ENCODE measurements around the gene ADAMTS17. TPM values are rescaled to one million over a fixed set of nuclear protein-coding genes. Genes with fewer than 3 reads are reported as not detected.

The ADAMTS17 gene
- total RNA-seq, 1 donor from 2014 or later: 0.47 TPM

GRCh38 chr15:100236981-100237720 lies 104.6 kb downstream of the ADAMTS17 start:
- Mint-ChIP-seq H3K27ac (no peak overlapping the region), H3K4me1 (no peaks in the 10 kb centered on the region), H3K4me3 (no peak overlapping the region), H3K27me3 (no peaks in the 10 kb centered on the region), H3K9me3 (no peaks in the 10 kb centered on the region), H3K36me3 (ENCODE audit: low read depth) (no peaks in the 10 kb centered on the region)
- no peak for DNase-seq
- intact Hi-C loops (cut with micrococcal nuclease): no loop called here

- H3K9me3 Mint-ChIP-seq: no peaks in the 10 kb centered on the region
- no peaks in the 10 kb centered on the region for H3K36me3 Mint-ChIP-seq (ENCODE audit: low read depth)
- H3K4me3 Mint-ChIP-seq: no peak overlapping the region
- no peak overlapping the region for H3K27ac Mint-ChIP-seq
- H3K27me3 Mint-ChIP-seq: no peaks in the 10 kb centered on the region
- no peaks in the 10 kb centered on the region for H3K4me1 Mint-ChIP-seq
- no peak for DNase-seq
- intact Hi-C loops (cut with micrococcal nuclease): no loop called here
Measured at GRCh38 chr15:100235030-100235617, 106.7 kb downstream of the ADAMTS17 start.

DNA sequence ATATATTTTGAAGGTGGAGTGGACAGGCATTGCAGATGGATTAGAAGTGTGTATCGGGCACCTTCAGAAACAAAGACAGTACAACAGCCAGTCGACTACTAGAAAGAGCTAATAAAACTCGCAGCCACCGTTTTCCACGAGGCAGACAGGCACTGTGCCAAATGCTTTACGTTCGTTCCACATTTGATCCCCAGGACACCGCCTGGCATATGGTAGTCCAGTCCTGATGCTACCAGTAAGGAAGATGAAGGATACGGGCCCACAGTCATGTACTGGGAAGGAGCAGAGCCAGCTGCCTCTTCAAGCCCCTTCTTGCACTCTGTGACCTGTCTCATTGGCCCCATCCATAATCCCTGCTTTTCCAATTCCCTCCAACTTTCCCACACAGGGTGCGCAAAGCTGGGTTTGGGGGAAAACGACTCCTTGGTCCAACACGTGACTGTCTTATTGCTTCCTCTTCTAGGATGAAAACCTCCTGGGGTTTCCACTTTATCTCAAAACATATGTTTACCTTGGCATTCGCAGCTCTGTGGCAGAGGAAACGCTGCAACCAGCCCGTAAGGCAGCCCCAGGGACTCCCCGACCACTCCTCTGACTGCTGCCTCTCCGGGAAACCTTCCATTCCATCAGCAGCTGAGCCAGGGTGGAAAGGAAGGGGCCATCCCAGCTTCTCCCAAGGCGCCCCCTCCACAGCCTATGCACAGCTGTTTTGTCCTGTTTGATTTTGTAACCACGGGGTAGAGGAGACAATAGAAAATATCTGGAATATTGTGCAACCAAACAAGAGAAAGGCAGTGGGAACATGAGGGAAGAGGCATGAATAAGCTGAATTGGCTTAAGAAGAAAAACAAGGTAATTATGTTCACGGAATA lies 107.4 kb downstream of the ADAMTS17 start:
- Mint-ChIP-seq H3K27ac (no peak overlapping the region), H3K4me3 (no peak overlapping the region), H3K9me3 (no peaks in the 10 kb centered on the region), H3K36me3 (ENCODE audit: low read depth) (no peaks in the 10 kb centered on the region), H3K27me3 (no peaks in the 10 kb centered on the region), H3K4me1 (peaks cover 2% of the 10 kb centered on the region)
- DNase-seq: no peak
- intact Hi-C loops (cut with micrococcal nuclease): no loop called here

DNA sequence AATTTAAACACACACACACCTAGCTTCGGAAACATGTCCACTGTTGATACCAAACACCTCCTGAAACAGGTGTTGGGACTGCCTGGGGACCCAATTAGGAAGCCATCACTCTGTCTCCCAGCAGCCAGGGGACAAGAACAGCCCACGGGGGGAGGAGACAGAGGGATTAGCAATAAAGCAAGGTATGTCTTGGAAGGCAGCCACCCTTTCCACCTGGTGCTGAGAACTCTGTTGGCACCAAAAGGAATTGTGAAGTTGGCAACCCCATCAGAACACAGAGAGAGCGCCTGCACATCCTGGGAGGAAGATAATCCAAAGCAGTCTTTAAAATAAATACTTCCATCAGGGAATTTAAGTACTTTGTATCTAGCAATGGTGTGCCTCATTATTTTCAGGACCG lies 111.0 kb downstream of the ADAMTS17 start:
- Mint-ChIP-seq H3K4me1 (peaks cover 2% of the 10 kb centered on the region), H3K4me3 (no peak overlapping the region), H3K27ac (no peak overlapping the region), H3K9me3 (no peaks in the 10 kb centered on the region), H3K36me3 (ENCODE audit: low read depth) (no peaks in the 10 kb centered on the region), H3K27me3 (no peaks in the 10 kb centered on the region)
- DNase-seq: no peak
- intact Hi-C loops (cut with micrococcal nuclease): no loop called here

DNA sequence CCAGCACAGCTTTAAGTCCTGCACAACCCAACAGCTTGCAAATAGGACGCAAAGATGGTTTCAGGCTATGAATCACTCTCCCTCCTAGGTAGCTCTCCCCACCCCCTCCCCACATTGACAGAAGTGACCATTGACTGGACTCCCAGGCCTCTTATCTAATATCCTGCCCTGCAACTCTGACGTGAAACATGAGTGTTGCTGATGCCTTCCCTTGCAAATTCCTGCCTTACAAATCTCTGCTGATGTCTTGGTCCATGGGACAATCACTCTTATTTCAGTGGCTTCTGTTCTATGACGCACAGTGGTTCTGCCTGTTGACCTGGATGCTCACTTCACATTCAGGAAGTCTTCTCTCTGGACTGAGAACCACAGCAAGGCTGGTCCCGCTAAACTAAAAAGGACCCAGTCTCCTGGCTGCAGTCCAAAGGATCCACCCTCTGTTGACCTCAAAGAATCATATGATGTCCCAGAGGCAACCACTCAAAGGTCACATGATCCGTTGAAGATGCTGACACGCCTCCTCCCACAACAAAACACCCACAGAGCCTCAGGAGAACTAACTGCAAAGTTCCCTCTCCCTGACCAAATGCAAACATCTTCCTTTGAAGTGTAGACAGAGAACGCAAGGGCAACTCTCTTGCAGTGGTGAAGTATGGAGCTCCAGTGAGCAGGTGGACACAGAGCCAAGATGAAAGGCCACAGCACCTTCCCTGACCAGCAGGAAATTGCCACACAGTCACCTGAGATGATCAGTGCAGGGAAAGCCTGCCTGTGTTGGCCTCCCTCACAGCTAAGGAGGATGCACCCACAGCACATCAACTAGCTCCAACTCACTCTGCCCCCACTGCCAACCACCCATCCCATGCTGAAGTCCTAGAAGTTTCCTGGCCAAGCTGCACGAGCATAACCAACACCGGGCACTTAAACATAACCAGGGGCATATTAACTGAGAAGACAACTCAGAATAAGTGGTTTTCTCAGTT lies 112.3 kb downstream of the ADAMTS17 start:
- Mint-ChIP-seq H3K4me3 (no peak overlapping the region), H3K27ac (no peak overlapping the region), H3K4me1 (peaks cover 2% of the 10 kb centered on the region), H3K36me3 (ENCODE audit: low read depth) (no peaks in the 10 kb centered on the region), H3K27me3 (no peaks in the 10 kb centered on the region), H3K9me3 (no peaks in the 10 kb centered on the region)
- intact Hi-C loops (cut with micrococcal nuclease): no loop called here
- no peak for DNase-seq

DNA sequence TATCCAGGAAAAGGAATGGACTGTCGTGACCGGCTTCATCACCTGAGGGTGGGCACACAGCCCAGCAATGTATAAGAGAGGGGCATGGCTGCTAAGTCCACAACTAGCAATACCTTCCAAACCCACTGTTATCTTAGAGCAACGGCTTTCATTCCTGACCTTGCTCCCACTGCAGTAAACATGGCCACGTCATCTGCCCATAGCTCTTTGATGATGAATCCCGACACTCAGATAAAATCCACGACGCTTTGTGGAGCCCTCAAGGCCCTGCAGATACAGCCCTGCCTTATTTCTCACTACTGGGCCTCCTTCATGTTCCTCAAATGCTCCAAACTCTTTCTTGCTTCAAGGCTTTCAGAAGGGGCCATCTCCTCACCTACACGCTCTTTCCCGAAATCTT lies 114.0 kb downstream of the ADAMTS17 start:
- intact Hi-C loops (cut with micrococcal nuclease): no loop called here

DNA sequence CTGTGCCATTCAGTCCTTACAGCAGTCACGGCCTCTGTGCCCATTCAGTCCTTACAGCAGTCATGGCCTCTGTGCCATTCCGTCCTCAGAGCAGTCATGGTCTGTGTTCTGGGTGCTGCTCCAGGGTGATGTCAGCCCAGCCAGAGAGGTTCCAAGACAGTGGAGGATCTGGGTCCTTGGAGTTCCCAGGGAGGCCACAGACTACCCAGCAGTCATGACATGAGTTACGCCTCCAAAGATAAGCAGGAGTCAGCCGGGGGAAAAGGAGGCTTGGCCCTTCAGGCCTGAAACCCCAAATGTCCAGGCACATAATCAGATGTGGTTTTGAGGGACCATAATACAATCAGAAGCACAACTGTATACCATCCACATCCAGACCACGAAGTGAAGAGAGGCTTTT lies 115.7 kb downstream of the ADAMTS17 start:
- Mint-ChIP-seq H3K4me3 (no peak overlapping the region), H3K4me1 (peaks cover 2% of the 10 kb centered on the region), H3K36me3 (ENCODE audit: low read depth) (no peaks in the 10 kb centered on the region), H3K9me3 (no peaks in the 10 kb centered on the region), H3K27ac (no peak overlapping the region), H3K27me3 (no peaks in the 10 kb centered on the region)
- DNase-seq: no peak
- intact Hi-C loops (cut with micrococcal nuclease): no loop called here

More for the DNA sequence above, 114.0 kb downstream of the ADAMTS17 start:
- no peaks in the 10 kb centered on the region for H3K9me3 Mint-ChIP-seq
- no peak overlapping the region for H3K4me3 Mint-ChIP-seq
- H3K4me1 Mint-ChIP-seq: peaks cover 2% of the 10 kb centered on the region
- no peak overlapping the region for H3K27ac Mint-ChIP-seq
- no peaks in the 10 kb centered on the region for H3K36me3 Mint-ChIP-seq (ENCODE audit: low read depth)
- no peak for DNase-seq
- no peaks in the 10 kb centered on the region for H3K27me3 Mint-ChIP-seq

DNA sequence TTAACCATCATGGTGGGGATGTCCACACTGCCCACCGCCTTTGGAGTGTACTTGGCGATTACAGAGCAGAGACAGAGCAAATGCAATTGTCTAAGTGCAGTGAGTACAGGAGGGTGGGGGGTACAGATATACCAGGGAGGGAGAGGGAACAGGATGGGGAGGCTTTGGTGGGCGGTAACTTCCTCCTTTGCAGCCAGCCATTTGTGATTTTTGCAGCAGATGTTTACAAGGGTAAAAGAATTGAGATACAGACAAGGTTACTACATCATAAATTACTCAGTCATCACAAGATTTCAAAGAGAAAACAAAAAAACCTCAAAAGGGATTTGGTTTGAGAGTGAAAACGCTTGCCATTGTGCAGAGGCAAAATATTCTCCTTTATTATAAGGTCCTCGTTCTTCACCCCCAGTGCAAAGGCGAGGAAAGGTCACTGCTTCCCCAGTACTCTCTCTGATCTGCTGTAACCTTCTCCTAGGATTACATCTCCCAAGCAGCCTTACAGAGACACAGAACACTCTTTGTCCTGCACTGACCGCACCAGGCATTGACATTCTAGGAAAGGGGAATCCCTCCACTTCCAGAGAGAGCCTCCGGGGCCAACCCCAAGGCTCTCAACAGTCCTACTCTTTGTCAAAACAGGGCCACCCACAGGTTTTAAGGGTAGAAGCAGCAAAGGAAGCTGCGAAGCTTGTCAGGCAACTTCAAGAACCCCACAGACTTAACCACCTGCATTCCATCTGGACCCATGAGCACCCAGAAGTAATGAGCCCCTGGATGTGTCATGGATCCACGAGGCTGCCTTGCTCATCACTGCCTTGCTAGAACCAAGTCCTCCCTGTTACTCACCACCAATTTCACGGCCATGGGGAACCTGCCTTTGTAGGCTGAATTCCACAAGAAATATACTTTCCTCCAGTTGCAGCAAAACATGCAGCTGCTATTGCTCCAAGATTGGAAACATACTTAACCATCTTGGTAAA lies 117.3 kb downstream of the ADAMTS17 start:
- Mint-ChIP-seq H3K4me1 (peaks cover under 1% of the 10 kb centered on the region), H3K4me3 (no peak overlapping the region), H3K27me3 (no peaks in the 10 kb centered on the region), H3K36me3 (ENCODE audit: low read depth) (no peaks in the 10 kb centered on the region), H3K9me3 (no peaks in the 10 kb centered on the region), H3K27ac (no peak overlapping the region)
- intact Hi-C loops (cut with micrococcal nuclease): no loop called here
- DNase-seq: no peak

DNA sequence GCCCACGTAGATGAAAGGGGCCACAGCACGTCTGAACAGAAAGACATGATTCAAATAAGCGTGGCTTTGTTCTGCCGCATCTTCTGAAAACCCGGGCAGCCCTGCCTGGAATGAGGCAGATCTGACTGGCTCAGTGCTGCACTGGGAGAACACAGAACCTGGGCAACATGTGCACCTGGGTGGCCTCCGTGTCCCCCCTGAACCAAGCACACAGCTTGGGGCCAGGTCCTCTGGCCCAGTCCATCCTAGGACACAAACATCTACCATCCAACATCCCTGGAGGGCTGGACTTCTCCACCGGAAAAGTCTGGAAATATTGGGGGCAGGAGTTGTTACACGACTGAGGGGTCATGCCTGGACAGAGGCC lies 119.4 kb downstream of the ADAMTS17 start:
- no peak for DNase-seq
- Mint-ChIP-seq H3K27ac (no peak overlapping the region), H3K27me3 (no peaks in the 10 kb centered on the region), H3K4me3 (no peak overlapping the region), H3K9me3 (no peaks in the 10 kb centered on the region), H3K4me1 (no peaks in the 10 kb centered on the region), H3K36me3 (ENCODE audit: low read depth) (no peaks in the 10 kb centered on the region)
- intact Hi-C loops (cut with micrococcal nuclease): no loop called here

DNA sequence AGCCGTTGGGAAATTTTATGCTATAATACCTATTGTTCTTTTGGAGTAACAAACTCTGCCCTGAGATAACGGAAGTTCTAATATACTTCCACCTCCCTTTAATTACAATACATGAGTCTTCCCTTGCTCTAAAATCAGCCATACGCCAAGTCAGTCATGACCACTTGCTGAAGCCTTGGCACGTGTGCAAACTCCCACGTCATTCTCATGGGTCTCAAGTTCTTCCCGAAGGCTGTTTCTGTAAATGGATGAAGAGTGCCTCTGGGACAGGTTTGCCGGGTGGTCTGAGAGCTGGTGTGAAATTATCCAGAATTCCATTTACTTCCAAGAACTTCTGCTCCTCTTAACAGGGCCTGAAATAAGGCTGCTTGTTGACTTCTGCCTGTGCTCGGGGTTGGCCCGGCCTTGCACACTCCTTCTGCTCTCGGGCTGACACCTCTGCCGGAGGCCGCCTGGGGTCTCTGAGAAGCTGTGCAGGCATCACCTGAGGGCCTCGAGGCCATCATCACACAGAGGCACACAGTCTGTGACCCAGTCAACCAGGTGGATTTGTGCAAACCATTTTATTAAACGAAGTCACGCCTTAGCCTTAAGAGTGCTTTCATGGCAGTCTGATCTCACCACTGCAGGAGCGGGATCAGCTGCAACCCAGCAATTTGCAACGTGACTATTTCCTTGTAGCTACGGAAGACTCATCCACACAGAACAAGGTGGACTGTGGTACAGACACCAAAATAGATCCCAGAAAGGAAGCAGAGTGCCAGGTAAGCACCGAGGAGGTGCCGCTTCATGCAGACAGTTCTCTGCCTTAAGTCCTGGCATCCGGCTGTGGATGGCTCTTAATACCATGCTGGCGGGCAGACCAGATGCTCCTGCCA lies 120.1 kb downstream of the ADAMTS17 start:
- no peaks in the 10 kb centered on the region for H3K27me3 Mint-ChIP-seq
- no peaks in the 10 kb centered on the region for H3K4me1 Mint-ChIP-seq
- H3K9me3 Mint-ChIP-seq: no peaks in the 10 kb centered on the region
- intact Hi-C loops (cut with micrococcal nuclease): no loop called here
- no peak overlapping the region for H3K27ac Mint-ChIP-seq
- no peak overlapping the region for H3K4me3 Mint-ChIP-seq
- DNase-seq: no peak
- H3K36me3 Mint-ChIP-seq (ENCODE audit: low read depth): no peaks in the 10 kb centered on the region

GRCh38 chr15:100220058-100220768 lies 121.6 kb downstream of the ADAMTS17 start:
- no peaks in the 10 kb centered on the region for H3K36me3 Mint-ChIP-seq (ENCODE audit: low read depth)
- no peak overlapping the region for H3K27ac Mint-ChIP-seq
- intact Hi-C loops (cut with micrococcal nuclease): no loop called here
- H3K4me1 Mint-ChIP-seq: no peaks in the 10 kb centered on the region
- no peak overlapping the region for H3K4me3 Mint-ChIP-seq
- no peak for DNase-seq
- H3K27me3 Mint-ChIP-seq: no peaks in the 10 kb centered on the region
- H3K9me3 Mint-ChIP-seq: no peaks in the 10 kb centered on the region

Data from activated CD4-positive, alpha-beta T cell treated with anti-CD3 and anti-CD28 coated beads, Interleukin-2, amount 10 ng/mL, durations not matched to agents 24 days and 14 days (primary cell).